SK-N-MC (cell line): Measurements from ENCODE around the gene NRXN3.

Experiments
- EZH2 ChIP-seq: fragments of 200-600 bp; sonication (generic); IDR thresholded peaks from one replicate; pipeline ENCODE4 v1.6.1; 2017; ENCODE audit warnings: antibody characterized with exemption
- FOXP2 ChIP-seq: optimal IDR thresholded peaks from 2 replicates; pipeline ENCODE3; 2011; ENCODE audit warnings: mild to moderate bottlenecking, moderate library complexity; ENCODE audit not compliant: insufficient read depth; ENCODE audit errors: extremely low read length, control extremely low read depth
- POLR2AphosphoS5 ChIP-seq: IDR thresholded peaks from 2 replicates; pipeline ENCODE4 v1.6.1; 2012; ENCODE audit warnings: mild to moderate bottlenecking, low read depth, low read length, borderline replicate concordance

DNA sequence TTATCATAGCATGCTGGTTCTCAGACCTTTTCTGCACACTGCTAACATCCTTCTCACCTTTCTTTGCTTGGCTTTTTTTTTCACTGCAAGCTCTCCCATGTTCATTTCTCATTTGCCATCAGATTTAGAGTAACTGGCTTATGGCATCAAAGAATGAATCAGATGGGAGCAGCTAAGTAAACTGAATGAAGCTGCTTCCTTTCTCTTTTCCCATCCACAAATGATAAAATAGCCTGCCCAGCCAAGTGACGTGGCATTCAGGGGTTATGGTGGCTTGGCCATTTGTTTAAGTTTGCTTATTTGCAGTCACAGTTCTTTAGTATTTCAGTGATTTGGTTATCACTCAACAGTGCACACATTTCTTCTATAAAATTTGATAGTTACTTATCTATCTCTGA, 1332.6 kb downstream of the NRXN3 start:
- TF ChIP-seq POLR2AphosphoS5 (no peak), EZH2 (no peak), FOXP2 (no peak)
